Bronchial epithelial cell (primary cell): ENCODE data around the gene CMTM3. TPM values are rescaled to one million over a fixed set of nuclear protein-coding genes. Genes with fewer than 3 reads are reported as not detected.
A peak's percentile ranks its signal among the peaks of the same experiment; 100 is the strongest.
"Not testable (repeated sequence)": the region's sequence is repeated elsewhere in the genome, so short reads cannot be mapped to it uniquely, and the experiment has no call there.

Source experiments
- DNase-seq: peaks from one replicate; pipeline ENCODE4 v3.0.0-alpha.2; 2010; ENCODE audit warnings: low read depth
- FAIRE-seq: peaks from 2 replicates; lab custom pipeline; 2011; peaks lifted over from hg19 to GRCh38; lab: Jason Lieb, UNC
- H3K27me3 ChIP-seq: 2 replicates; pipeline ENCODE4 v1.5.1; 2011; ENCODE audit warnings: low read length; ENCODE audit not compliant: control insufficient read depth, insufficient read depth
- H3K36me3 ChIP-seq: 2 replicates; pipeline ENCODE4 v1.5.1; 2011; ENCODE audit warnings: low read length; ENCODE audit not compliant: control insufficient read depth, insufficient read depth
- H3K4me3 ChIP-seq: 2 replicates; pipeline ENCODE4 v1.5.1; 2011; ENCODE audit warnings: mild to moderate bottlenecking, low read depth, low read length, control low read depth
- total RNA-seq: library from RNA; depleted of rRNA; stranded (reverse); fragments of >200 nt; gene quantifications from 2 replicates; pipeline ENCODE4 v1.2.1, GENCODE V29; 2014
- TF ChIP-seq, protein P1 (sequence below): IDR thresholded peaks from 2 replicates; pipeline ENCODE4 v1.5.1; 2011; ENCODE audit warnings: mild to moderate bottlenecking, moderate library complexity, low read length, control low read depth, inconsistent platforms; ENCODE audit not compliant: insufficient read depth, severe bottlenecking

CMTM3 gene
- total RNA-seq, 1 donor from 2014 or later: 1.1 TPM

DNA sequence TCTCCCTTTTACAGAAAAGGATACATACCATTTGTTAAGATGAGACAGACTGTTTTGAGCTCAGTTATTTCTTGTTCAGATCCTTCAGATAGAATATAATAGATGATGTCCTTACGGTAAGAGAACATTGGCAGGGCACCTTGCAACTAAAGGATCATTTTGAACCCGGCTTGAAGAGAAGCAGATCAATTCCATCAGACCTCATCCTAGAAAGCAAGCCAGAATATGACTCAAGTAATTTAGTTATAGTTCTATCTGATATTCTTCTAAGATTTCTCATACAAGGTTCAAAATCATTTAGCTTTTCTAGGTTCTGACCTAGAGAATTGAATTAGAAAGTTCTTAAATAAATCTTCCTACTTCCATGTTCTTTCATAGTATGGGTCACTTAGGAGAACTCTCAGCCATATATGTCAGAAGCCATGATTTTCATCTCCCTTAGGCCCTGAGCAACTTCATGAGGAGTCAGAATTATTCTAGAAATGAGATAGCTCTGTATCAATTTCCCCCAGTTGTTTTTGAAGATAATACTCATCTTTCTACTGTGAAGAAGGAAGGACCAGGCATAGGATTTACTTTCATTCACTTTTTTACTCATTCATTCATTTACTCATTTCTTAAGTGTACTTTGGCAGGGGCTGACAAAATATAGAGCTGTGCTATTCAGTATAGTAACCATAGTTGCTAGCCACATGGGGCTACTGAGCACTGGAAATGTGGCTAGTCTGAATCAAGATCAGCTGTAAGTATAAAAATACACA lies 40.8 kb upstream of the CMTM3 start:
- DNase-seq (no peak), FAIRE-seq (no peak)
- TF ChIP-seq, protein P1, sequence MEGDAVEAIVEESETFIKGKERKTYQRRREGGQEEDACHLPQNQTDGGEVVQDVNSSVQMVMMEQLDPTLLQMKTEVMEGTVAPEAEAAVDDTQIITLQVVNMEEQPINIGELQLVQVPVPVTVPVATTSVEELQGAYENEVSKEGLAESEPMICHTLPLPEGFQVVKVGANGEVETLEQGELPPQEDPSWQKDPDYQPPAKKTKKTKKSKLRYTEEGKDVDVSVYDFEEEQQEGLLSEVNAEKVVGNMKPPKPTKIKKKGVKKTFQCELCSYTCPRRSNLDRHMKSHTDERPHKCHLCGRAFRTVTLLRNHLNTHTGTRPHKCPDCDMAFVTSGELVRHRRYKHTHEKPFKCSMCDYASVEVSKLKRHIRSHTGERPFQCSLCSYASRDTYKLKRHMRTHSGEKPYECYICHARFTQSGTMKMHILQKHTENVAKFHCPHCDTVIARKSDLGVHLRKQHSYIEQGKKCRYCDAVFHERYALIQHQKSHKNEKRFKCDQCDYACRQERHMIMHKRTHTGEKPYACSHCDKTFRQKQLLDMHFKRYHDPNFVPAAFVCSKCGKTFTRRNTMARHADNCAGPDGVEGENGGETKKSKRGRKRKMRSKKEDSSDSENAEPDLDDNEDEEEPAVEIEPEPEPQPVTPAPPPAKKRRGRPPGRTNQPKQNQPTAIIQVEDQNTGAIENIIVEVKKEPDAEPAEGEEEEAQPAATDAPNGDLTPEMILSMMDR: no peak
- H3K36me3 ChIP-seq: peaks cover 2% of the 10 kb centered on the region
- no peaks in the 10 kb centered on the region for H3K27me3 ChIP-seq
- no peak overlapping the region for H3K4me3 ChIP-seq

DNA sequence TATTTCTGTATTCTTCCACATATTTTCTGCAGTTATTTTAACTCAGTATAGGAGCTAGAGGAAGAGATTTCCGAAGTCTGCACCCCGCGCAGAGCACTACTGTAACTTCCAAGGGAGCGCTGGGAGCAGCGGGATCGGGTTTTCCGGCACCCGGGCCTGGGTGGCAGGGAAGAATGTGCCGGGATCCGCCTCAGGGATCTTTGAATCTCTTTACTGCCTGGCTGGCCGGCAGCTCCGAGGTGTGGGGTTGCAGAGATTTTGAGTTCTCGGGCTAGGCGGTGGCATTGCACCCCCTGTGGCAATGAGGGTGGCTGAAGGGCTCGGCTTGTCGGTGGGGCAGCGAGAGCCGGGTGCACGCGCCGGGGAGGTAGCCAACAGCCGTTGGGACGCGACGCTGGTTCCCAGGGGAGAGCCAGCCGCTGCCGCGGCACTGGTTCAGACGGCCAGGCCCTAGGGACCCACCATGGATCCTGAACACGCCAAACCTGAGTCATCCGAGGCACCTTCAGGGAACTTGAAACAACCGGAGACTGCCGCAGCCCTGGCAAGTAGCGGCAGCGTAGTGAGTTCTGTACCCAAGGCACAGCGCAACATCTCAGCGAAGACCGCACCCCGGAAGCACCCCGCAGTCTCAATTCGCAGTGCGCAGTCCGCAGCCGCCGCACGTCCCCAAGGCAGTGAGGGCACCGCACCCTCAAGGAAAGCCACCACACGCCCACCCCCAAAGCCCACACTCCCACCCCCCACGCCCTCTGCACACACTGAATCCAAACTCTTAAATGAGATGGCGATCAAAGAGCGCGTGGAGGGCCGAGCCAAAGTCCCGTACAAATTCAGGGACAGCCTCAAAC lies 38.2 kb upstream of the CMTM3 start, which contains the start of gene CMTM1:
CMTM1 (plus strand) TSS at position 389 of the 851 bp plus-strand sequence; CDS start at position 464, 75 bp downstream.
- H3K27me3 ChIP-seq: no peaks in the 10 kb centered on the region
- no peak within 1 kb of the TSS for H3K4me3 ChIP-seq
- peaks cover 2% of the 10 kb centered on the region for H3K36me3 ChIP-seq
- TF ChIP-seq, protein P1: no peak
- no peak for DNase-seq
- FAIRE-seq: no peak

GRCh38 chr16:66567270-66567669 lies 37.2 kb upstream of the CMTM3 start:
- not testable (repeated sequence) for H3K27me3 ChIP-seq, FAIRE-seq, H3K36me3 ChIP-seq, DNase-seq, H3K4me3 ChIP-seq

DNA sequence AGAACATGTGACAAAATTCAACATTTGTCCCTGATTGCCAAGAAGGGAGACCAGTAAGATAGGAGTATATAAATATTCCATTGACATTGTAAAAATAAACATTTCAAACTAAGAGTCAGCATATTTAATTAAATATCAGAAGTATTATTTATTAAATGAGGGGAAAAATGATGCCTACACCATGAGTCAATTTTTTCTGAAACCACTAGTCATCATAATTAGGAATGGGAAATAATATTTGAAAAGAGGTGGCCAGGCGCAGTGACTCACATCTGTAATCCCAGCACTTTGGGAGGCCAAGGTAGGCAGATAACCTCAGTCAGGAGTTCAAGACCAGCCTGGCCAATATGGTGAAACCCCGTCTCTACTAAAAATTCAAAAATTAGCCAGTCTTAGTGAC lies 36.1 kb upstream of the CMTM3 start:
- TF ChIP-seq, protein P1: no peak
- FAIRE-seq (no peak), DNase-seq (peak; percentile 43)
- Histone ChIP-seq H3K4me3 (no peak overlapping the region), H3K36me3 (peaks cover 2% of the 10 kb centered on the region), H3K27me3 (no peaks in the 10 kb centered on the region)

- H3K27me3 ChIP-seq: no peaks in the 10 kb centered on the region
- TF ChIP-seq, protein P1: no peak
- peaks cover 2% of the 10 kb centered on the region for H3K36me3 ChIP-seq
- H3K4me3 ChIP-seq: no peak overlapping the region
- DNase-seq (peak; percentile 40), FAIRE-seq (no peak)
Observed at GRCh38 chr16:66569131-66569530, 35.4 kb upstream of the CMTM3 start.

DNA sequence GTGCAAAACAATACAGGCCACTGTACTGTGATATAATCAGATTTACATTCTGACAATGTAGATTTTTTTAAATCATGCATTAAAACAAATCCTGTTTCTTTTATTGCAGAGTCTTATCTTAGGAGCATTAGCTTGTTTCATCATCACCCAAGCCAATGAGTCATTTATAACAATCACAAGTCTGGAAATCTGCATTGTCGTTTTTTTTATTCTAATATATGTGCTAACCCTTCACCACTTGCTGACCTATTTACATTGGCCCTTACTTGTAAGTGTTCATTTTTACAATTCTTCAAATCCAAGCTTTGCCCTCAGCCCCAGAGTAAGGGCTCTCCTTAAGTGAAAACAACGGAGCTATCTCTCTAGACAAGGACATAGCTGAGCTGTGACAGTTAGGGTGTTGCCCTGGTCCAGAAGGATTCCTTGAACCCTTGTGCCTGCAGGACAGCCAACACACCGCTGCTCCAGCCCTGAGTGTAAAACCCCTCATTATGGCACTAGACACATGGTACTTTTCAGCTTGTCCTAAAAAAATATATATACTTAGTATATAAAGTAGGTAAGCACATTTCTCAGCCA lies 34.6 kb upstream of the CMTM3 start:
- Histone ChIP-seq H3K36me3 (peaks cover 2% of the 10 kb centered on the region), H3K27me3 (no peaks in the 10 kb centered on the region), H3K4me3 (no peak overlapping the region)
- DNase-seq (peak; percentile 84), FAIRE-seq (no peak)
- TF ChIP-seq, protein P1: no peak
